GM19025 (cell line): ENCODE data around the gene YIPF1.
"Not testable (repeated sequence)": the region's sequence is repeated elsewhere in the genome, so short reads cannot be mapped to it uniquely, and the experiment has no call there.

Source experiments
- ATAC-seq: cut with Tn5 transposase; IDR thresholded peaks from one replicate; pipeline ENCODE4 v1.9.1; 2021; ENCODE audit warnings: mild to moderate bottlenecking, low read depth, moderate library complexity; ENCODE audit not compliant: unreplicated experiment

The YIPF1 gene

GRCh38 chr1:53896635-53897229, 7.1 kb upstream of the YIPF1 start:
- ATAC-seq: no peak

- no peak for ATAC-seq
These were observed 5.8 kb upstream of the YIPF1 start for GRCh38 chr1:53895421-53895820.

GRCh38 chr1:53894644-53895043, 5.0 kb upstream of the YIPF1 start:
- ATAC-seq: no peak

- ATAC-seq: no peak
These were observed 4.5 kb upstream of the YIPF1 start, which contains the start of gene DIO1 for GRCh38 chr1:53893999-53894636. Gene DIO1 (plus strand): TSS chr1:53894187. CDS start chr1:53894211, 24 bp downstream.

- no peak for ATAC-seq
These were observed 3.3 kb upstream of the YIPF1 start for GRCh38 chr1:53892911-53893310.

- no peak for ATAC-seq
These were observed 2.1 kb upstream of the YIPF1 start for GRCh38 chr1:53891678-53892077.

- no peak for ATAC-seq
These were observed 1.4 kb upstream of the YIPF1 start for GRCh38 chr1:53891018-53891417.

GRCh38 chr1:53890522-53890941, 935 bp upstream of the YIPF1 start:
- no peak for ATAC-seq

GRCh38 chr1:53888681-53889080, 916 bp downstream of the YIPF1 start:
- no peak for ATAC-seq

- ATAC-seq: not testable (repeated sequence)
These were observed 6.0 kb downstream of the YIPF1 start for GRCh38 chr1:53883600-53883999.

GRCh38 chr1:53881853-53882252, 7.7 kb downstream of the YIPF1 start:
- not testable (repeated sequence) for ATAC-seq

GRCh38 chr1:53878492-53879105, 11.0 kb downstream of the YIPF1 start:
- ATAC-seq: no peak

- not testable (repeated sequence) for ATAC-seq
These were observed 14.4 kb downstream of the YIPF1 start for GRCh38 chr1:53875150-53875549.

GRCh38 chr1:53871773-53872484, 17.7 kb downstream of the YIPF1 start:
- no peak for ATAC-seq

- no peak for ATAC-seq
These were observed 18.4 kb downstream of the YIPF1 start for GRCh38 chr1:53871221-53871620.

GRCh38 chr1:53869454-53870117, 20.0 kb downstream of the YIPF1 start:
- no peak for ATAC-seq

GRCh38 chr1:53868565-53868964, 21.0 kb downstream of the YIPF1 start:
- no peak for ATAC-seq

GRCh38 chr1:53862507-53862906, 27.1 kb downstream of the YIPF1 start:
- ATAC-seq: no peak

- no peak for ATAC-seq
These were observed 28.6 kb downstream of the YIPF1 start for GRCh38 chr1:53860967-53861411.

GRCh38 chr1:53851571-53852285, 37.9 kb downstream of the YIPF1 start:
- no peak for ATAC-seq
